Smooth muscle cell (in vitro differentiated cells): ENCODE data around the gene ELOF1. TPM values are rescaled to one million over a fixed set of nuclear protein-coding genes. Genes with fewer than 3 reads are reported as not detected.

ENCODE experiments used
- DNase-seq: peaks from one replicate; lab custom pipeline; 2025; ENCODE audit not compliant: unreplicated experiment; lab: John Stamatoyannopoulos, UW
- H2AFZ ChIP-seq: fragments of 200-600 bp; sonication (generic); 2 replicates; pipeline ENCODE4 v1.6.0; 2016; ENCODE audit warnings: antibody characterized with exemption, low read depth, mild to moderate bottlenecking
- H3F3A ChIP-seq: fragments of 200-600 bp; sonication (generic); 2 replicates; pipeline ENCODE4 v1.6.0; 2017; ENCODE audit warnings: antibody characterized with exemption, low read depth
- H3K27ac ChIP-seq: fragments of 200-600 bp; sonication (generic); 2 replicates; pipeline ENCODE4 v1.5.1; 2016; ENCODE audit warnings: low read depth, mild to moderate bottlenecking
- H3K27me3 ChIP-seq: fragments of 200-600 bp; sonication (generic); 2 replicates; pipeline ENCODE4 v1.6.1; 2016; ENCODE audit warnings: low read depth, mild to moderate bottlenecking
- H3K36me3 ChIP-seq: fragments of 200-600 bp; sonication (generic); 2 replicates; pipeline ENCODE4 v1.5.1; 2016; ENCODE audit warnings: low read depth
- H3K4me1 ChIP-seq: fragments of 200-600 bp; sonication (generic); 2 replicates; pipeline ENCODE4 v1.5.1; 2016; ENCODE audit warnings: low read depth
- H3K4me2 ChIP-seq: fragments of 200-600 bp; sonication (generic); 2 replicates; pipeline ENCODE4 v1.6.0; 2016; ENCODE audit warnings: mild to moderate bottlenecking
- H3K4me3 ChIP-seq: fragments of 200-600 bp; sonication (generic); 2 replicates; pipeline ENCODE4 v1.5.1; 2016; ENCODE audit warnings: mild to moderate bottlenecking
- H3K79me2 ChIP-seq: fragments of 200-600 bp; sonication (generic); 2 replicates; pipeline ENCODE4 v1.6.0; 2016; ENCODE audit warnings: low read depth, mild to moderate bottlenecking
- H3K9ac ChIP-seq: fragments of 200-600 bp; sonication (generic); 2 replicates; pipeline ENCODE4 v1.6.0; 2016; ENCODE audit warnings: low read depth
- H3K9me3 ChIP-seq: fragments of 200-600 bp; sonication (generic); replicated peaks from 2 replicates; pipeline ENCODE4 v1.5.1; 2016; ENCODE audit warnings: low read depth
- H4K20me1 ChIP-seq: fragments of 200-600 bp; sonication (generic); 2 replicates; pipeline ENCODE4 v1.6.0; 2016; ENCODE audit warnings: low read depth
- WGBS: methylation state at CpG from one replicate; pipeline ENCODE4 v1.1.7; 2016; ENCODE audit warnings: low lambda C conversion rate; 5-methylcytosine and 5-hydroxymethylcytosine counted together
- polyA plus RNA-seq: library from polyadenylated mRNA; unstranded; fragments of >200 nt; fragmentation: Nextera tagmentation; extraction: Ambion mirVana; gene quantifications from 2 replicates; pipeline ENCODE4 v1.2.1, GENCODE V29; 2016
- total RNA-seq: library from RNA; depleted of rRNA; stranded (reverse); fragments of >200 nt; gene quantifications from 2 replicates; pipeline ENCODE4 v1.2.3, GENCODE V29; 2014
- TF ChIP-seq, protein P1 (sequence below): fragments of 200-600 bp; sonication (generic); IDR thresholded peaks from 2 replicates; pipeline ENCODE4 v1.5.1; 2017; ENCODE audit warnings: borderline replicate concordance, mild to moderate bottlenecking, antibody characterized with exemption; ENCODE audit not compliant: insufficient read depth, poor library complexity, severe bottlenecking

The ELOF1 gene
- total and polyA plus RNA-seq, 2 experiments from 2014 or later: 18.6 to 71.4 TPM

DNA sequence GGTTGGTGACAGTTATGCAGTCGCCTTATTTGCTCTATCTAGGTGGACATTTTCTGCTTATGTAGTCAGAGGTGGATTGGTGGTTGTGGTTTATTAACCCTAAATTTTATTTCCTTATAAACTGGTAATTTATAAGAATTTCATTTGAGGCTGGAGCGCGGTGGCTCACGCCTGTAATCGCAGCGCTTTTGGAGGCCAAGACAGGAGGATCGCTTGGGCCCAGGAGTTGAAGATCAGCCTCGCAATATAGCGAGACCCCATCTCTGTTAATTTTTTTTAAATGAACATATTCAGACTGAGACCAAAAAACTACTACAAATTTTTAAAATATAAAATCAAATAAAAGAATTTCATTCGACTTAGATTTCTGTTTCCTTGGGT is 39.1 kb upstream of the ELOF1 start:
- Histone ChIP-seq H4K20me1 (peaks cover 53% of the 10 kb centered on the region), H3K4me3 (peak overlapping the region; percentile 92), H3K79me2 (peaks cover 57% of the 10 kb centered on the region), H3K9ac (peak overlapping the region; percentile 99), H3K27me3 (no peaks in the 10 kb centered on the region), H3K9me3 (no peaks in the 10 kb centered on the region), H2AFZ (no peak overlapping the region), H3K36me3 (no peaks in the 10 kb centered on the region), H3K27ac (peak overlapping the region; percentile 94), H3K4me2 (peak overlapping the region; percentile 86), H3K4me1 (peaks cover 10% of the 10 kb centered on the region), H3F3A (no peaks in the 10 kb centered on the region)
- 64% methylated on average over 10 of the region's 10 CpGs for WGBS
- TF ChIP-seq, protein P1, sequence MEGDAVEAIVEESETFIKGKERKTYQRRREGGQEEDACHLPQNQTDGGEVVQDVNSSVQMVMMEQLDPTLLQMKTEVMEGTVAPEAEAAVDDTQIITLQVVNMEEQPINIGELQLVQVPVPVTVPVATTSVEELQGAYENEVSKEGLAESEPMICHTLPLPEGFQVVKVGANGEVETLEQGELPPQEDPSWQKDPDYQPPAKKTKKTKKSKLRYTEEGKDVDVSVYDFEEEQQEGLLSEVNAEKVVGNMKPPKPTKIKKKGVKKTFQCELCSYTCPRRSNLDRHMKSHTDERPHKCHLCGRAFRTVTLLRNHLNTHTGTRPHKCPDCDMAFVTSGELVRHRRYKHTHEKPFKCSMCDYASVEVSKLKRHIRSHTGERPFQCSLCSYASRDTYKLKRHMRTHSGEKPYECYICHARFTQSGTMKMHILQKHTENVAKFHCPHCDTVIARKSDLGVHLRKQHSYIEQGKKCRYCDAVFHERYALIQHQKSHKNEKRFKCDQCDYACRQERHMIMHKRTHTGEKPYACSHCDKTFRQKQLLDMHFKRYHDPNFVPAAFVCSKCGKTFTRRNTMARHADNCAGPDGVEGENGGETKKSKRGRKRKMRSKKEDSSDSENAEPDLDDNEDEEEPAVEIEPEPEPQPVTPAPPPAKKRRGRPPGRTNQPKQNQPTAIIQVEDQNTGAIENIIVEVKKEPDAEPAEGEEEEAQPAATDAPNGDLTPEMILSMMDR: no peak
- DNase-seq: no peak

DNA sequence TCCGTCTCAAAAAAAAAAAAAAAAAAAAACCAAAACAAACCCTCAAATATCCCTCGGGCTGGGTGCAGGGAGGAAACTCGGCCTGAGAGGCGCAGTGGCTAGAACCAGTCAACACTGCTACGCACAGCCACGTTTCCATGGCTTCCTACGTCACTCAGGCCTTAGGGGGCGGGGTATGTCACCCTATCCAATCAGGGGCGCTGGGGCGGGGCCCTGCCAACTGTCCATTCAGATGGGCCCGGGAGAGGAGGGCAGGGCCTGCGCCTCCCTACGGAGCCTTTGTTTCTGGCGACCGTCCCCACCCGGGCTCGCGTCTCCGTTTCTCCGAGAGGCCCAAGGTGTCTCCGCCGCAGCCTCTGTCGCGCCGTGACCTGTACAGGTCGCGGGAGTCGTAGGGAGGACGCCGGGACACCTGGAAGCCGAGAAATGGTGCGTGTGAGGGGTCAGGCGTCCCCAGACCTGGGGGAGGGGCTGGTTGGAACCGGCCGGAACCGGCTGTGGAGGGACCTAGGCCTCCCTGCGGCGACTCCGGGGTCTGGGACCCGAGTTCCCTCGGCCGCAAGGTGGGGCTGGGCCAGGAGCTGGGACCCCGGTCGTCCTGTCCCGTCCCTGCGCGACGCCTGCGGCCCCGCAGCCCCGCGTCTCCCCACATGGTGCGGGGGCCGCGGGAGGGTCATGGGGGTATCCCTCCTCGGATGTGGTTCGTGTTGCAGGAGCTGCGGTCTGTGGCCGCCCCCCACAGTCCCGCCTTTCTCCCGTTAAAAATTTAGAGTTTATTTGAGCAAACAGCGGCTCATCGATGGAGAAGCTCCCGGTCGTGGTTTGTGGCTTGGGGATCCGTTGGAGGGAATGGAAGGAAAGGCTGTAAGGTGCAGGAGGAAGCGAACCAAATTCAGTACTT is 38.4 kb upstream of the ELOF1 start, which contains the start of gene ZNF627:
Gene ZNF627, plus strand, starts transcription at position 282 of the 901 bp plus-strand sequence. Its CDS starts 145 bp downstream, at position 427.
- H3K4me1 ChIP-seq: peaks cover 10% of the 10 kb centered on the region
- WGBS: 1% methylated on average over 66 of the region's 67 CpGs
- H3K27me3 ChIP-seq: no peaks in the 10 kb centered on the region
- peak within 1 kb of the TSS; percentile 94 for H3K27ac ChIP-seq
- peaks cover 50% of the 10 kb centered on the region for H3K79me2 ChIP-seq
- TF ChIP-seq, protein P1: no peak
- H3K9ac ChIP-seq: peak within 1 kb of the TSS; percentile 99
- H4K20me1 ChIP-seq: peaks cover 46% of the 10 kb centered on the region
- peak within 1 kb of the TSS; percentile 52 for H2AFZ ChIP-seq
- no peaks in the 10 kb centered on the region for H3K9me3 ChIP-seq
- peak within 1 kb of the TSS; percentile 92 for H3K4me3 ChIP-seq
- H3K36me3 ChIP-seq: no peaks in the 10 kb centered on the region
- H3F3A ChIP-seq: no peaks in the 10 kb centered on the region
- peak within 1 kb of the TSS; percentile 86 for H3K4me2 ChIP-seq
- DNase-seq: peak; percentile 86

DNA sequence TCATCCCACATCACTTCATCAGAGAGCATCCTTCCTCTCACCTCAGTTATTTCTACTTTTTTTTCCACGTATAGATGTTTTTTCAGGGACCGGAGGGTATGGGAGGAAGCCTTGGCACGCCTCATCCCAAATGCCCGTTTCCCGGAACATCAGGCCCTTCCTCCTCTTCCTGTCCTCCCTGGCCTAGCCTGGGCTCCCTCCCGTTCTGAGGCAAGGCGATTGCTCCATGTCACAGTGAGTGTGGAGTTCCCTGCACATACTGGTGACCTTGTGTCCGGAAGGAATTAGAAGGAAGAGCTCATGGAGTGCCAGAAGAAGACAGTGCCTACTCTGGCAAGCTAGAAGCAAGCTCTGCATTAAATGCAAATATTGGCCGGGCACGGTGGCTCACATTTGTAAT is 37.1 kb upstream of the ELOF1 start:
- Histone ChIP-seq H4K20me1 (peaks cover 34% of the 10 kb centered on the region), H3K4me3 (no peak overlapping the region), H3K27me3 (no peaks in the 10 kb centered on the region), H3K9me3 (no peaks in the 10 kb centered on the region), H3K4me1 (peaks cover 10% of the 10 kb centered on the region), H3K79me2 (peaks cover 39% of the 10 kb centered on the region), H3K36me3 (no peaks in the 10 kb centered on the region), H3F3A (no peaks in the 10 kb centered on the region), H3K4me2 (no peak overlapping the region), H3K9ac (no peak overlapping the region), H2AFZ (no peak overlapping the region), H3K27ac (no peak overlapping the region)
- TF ChIP-seq, protein P1: no peak
- 94% methylated on average over 10 of the region's 10 CpGs for WGBS
- no peak for DNase-seq
